Measurements from ENCODE around the gene PNPLA5. TPM values are rescaled to one million over a fixed set of nuclear protein-coding genes. Genes with fewer than 3 reads are reported as not detected.

PNPLA5 gene
- total RNA-seq, 2 experiments from 2014 or later, result not detected

DNA sequence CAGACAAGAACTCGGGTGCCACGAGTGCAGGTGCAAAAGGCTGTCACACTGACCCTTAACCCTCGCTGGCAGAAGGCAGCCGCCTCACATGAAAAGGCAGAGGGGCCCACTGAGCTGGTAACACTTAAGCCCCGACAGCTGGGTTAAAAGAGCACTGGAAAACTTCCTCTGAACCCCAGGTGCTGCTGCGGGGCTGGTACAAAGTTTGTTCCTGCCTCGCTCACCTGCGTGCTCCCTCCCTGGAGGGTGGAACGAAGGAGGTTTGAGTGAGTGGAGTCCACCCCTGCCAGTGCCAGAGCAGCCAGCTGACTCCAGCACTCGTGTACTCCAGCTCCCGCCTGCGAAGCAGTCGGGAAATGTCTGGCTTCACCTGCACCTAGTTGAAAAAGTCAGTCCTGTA is 42.1 kb downstream of the PNPLA5 start:
- ATAC-seq (ENCODE audit: poor library complexity) (no peak), DNase-seq (peak in 1 of 14 experiments; percentile 27)
- H3K4me3 Mint-ChIP-seq, result no peak overlapping the region
- ChIA-PET CTCF (no interaction called here), POLR2A (no interaction called here)
- no peaks in the 10 kb centered on the region for H3K4me1 ChIP-seq (ENCODE audit: insufficient read depth, low read length)
- H3K27me3 ChIP-seq (ENCODE audit: control insufficient read depth in 1 of 2, insufficient read depth in 2 of 2, low read length in 2 of 2), result peaks cover 7 to 8% of the 10 kb centered on the region in 2 experiments
- no peaks in the 10 kb centered on the region for H3K36me3 ChIP-seq (ENCODE audit: insufficient read depth, low read length)
- intact Hi-C loops (cut with DNase I, micrococcal nuclease), result no loop called here
- no peaks in the 10 kb centered on the region for H3K4me1 Mint-ChIP-seq (ENCODE audit: low read depth)
- TF ChIP-seq, protein P1, sequence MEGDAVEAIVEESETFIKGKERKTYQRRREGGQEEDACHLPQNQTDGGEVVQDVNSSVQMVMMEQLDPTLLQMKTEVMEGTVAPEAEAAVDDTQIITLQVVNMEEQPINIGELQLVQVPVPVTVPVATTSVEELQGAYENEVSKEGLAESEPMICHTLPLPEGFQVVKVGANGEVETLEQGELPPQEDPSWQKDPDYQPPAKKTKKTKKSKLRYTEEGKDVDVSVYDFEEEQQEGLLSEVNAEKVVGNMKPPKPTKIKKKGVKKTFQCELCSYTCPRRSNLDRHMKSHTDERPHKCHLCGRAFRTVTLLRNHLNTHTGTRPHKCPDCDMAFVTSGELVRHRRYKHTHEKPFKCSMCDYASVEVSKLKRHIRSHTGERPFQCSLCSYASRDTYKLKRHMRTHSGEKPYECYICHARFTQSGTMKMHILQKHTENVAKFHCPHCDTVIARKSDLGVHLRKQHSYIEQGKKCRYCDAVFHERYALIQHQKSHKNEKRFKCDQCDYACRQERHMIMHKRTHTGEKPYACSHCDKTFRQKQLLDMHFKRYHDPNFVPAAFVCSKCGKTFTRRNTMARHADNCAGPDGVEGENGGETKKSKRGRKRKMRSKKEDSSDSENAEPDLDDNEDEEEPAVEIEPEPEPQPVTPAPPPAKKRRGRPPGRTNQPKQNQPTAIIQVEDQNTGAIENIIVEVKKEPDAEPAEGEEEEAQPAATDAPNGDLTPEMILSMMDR (IDR thresholded peaks at IDR 0.05), result no peak
- H3K27ac Mint-ChIP-seq, result no peak overlapping the region
- H3K9me3 ChIP-seq (ENCODE audit: control insufficient read depth in 1 of 2, insufficient read depth in 1 of 2, low read length in 2 of 2), result peaks cover 0 to 11% of the 10 kb centered on the region in 2 experiments
- peaks cover 38% of the 10 kb centered on the region for H3K27me3 Mint-ChIP-seq
- H3K4me3 ChIP-seq (ENCODE audit: low read length), result no peak overlapping the region
- H3K36me3 Mint-ChIP-seq (ENCODE audit: low read depth), result no peaks in the 10 kb centered on the region
- no peaks in the 10 kb centered on the region for H3K9me3 Mint-ChIP-seq
- no peak overlapping the region for H3K27ac ChIP-seq (ENCODE audit: low read depth in 1 of 2, low read length in 2 of 2)

DNA sequence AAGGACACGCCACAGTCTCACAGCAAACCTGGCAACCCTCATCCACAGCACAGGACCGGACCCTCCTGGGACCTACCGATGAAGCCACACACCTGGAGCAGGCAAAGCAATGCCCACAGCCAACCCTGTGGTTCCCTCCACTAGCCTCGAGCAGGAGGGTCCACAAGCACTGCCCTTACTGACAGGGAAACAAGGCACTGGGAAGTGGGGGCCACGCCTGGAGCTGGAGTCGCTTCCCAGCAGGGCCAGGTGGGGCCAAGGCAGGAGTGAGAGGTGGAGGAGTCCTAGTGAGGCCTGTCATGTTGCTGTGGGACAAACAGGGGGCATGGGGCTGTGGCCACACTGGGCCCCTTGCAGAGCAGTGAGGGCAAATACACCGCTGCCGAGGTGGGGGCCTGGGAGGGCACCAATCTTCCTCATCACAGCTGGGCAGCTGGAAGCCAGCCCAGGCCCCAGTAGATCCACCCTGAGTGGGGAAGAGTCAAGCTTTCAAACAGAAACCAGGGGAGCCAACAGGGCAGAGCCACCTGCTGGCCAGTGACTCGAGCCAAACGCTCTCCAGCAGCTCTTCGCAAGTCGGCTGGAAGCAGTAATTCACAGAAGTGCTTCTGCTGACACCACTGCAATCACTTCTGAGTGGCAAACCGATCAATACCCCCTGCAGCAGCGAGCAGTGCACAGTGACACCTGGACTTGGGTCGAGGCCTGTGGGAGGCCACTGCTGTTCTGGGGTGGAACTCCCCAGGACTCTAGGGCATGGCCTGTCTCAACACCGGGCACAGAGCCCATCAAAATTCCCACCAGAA is 43.2 kb downstream of the PNPLA5 start:
- no peaks in the 10 kb centered on the region for H3K36me3 ChIP-seq (ENCODE audit: insufficient read depth, low read length)
- no peaks in the 10 kb centered on the region for H3K4me1 ChIP-seq (ENCODE audit: insufficient read depth, low read length)
- Mint-ChIP-seq H3K36me3 (ENCODE audit: low read depth) (no peaks in the 10 kb centered on the region), H3K9me3 (no peaks in the 10 kb centered on the region), H3K4me1 (ENCODE audit: low read depth) (no peaks in the 10 kb centered on the region), H3K27me3 (peaks cover 33% of the 10 kb centered on the region), H3K27ac (no peak overlapping the region), H3K4me3 (no peak overlapping the region)
- ATAC-seq (ENCODE audit: poor library complexity), result no peak
- H3K27me3 ChIP-seq (ENCODE audit: control insufficient read depth in 1 of 2, insufficient read depth in 2 of 2, low read length in 2 of 2), result peaks cover 7 to 8% of the 10 kb centered on the region in 2 experiments
- CTCF ChIA-PET, result no interaction called here
- H3K4me3 ChIP-seq (ENCODE audit: low read length), result no peak overlapping the region
- peak in 1 of 14 experiments; percentile 25 for DNase-seq
- POLR2A ChIA-PET, result no interaction called here
- intact Hi-C loops (cut with DNase I, micrococcal nuclease), result no loop called here
- TF ChIP-seq, protein P1 (IDR thresholded peaks at IDR 0.05), result no peak
- H3K9me3 ChIP-seq (ENCODE audit: control insufficient read depth in 1 of 2, insufficient read depth in 1 of 2, low read length in 2 of 2), result peaks cover 0 to under 1% of the 10 kb centered on the region in 2 experiments
- H3K27ac ChIP-seq (ENCODE audit: low read depth in 1 of 2, low read length in 2 of 2), result no peak overlapping the region

DNA sequence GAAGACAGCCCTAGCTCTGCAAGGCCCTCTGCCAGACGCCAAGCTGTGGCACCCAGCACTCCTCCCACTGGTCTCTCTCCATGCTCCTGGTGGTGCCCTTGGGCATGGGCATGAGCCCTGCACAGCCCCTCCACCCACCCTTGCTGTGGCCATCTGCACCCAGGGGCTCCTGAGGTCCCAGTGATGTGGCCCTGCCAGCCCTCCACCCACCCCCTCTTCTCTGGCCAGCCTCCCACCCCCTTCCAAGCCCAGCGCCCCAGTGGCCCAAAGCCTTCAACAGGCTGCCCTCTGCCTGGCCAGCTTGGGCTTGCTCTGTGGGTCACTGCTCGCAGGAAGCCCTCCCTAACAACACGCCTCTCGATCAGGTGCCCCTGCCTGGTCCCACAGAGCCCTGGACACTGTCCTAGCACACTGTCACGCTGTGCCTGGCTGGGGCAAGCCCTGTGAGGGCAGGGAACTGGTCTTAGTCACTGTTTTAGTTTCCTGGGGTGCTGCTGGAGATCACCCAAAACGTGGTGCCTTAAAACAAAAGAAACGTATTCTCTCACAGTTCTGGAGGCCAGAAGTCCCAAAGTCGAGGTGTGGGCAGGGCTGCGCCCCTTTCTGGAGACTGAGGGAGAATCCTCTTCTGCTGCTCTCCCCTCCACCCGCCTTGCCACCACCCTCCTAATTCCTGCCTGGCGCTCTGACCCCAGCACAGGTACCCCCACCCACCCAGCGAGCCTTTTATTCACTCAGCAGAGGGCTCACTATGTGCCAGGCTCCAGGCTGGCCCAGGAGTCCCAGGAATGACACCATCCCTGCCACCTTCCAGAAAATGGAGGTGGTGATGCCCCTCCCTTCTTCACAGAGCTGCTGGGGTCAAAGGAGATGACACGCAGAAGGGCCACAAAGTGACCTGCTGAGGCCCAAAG is 44.2 kb downstream of the PNPLA5 start:
- no peaks in the 10 kb centered on the region for H3K4me1 Mint-ChIP-seq (ENCODE audit: low read depth)
- POLR2A ChIA-PET, result no interaction called here
- H3K4me3 ChIP-seq (ENCODE audit: low read length), result no peak overlapping the region
- DNase-seq, result peak in 1 of 14 experiments; percentile 23
- peaks cover 4 to 7% of the 10 kb centered on the region in 2 experiments for H3K27me3 ChIP-seq (ENCODE audit: control insufficient read depth in 1 of 2, insufficient read depth in 2 of 2, low read length in 2 of 2)
- H3K9me3 Mint-ChIP-seq, result no peaks in the 10 kb centered on the region
- TF ChIP-seq, protein P1 (IDR thresholded peaks at IDR 0.05), result no peak
- H3K4me3 Mint-ChIP-seq, result no peak overlapping the region
- CTCF ChIA-PET, result no interaction called here
- no peaks in the 10 kb centered on the region for H3K9me3 ChIP-seq (ENCODE audit: control insufficient read depth in 1 of 2, insufficient read depth in 1 of 2, low read length in 2 of 2)
- peaks cover 27% of the 10 kb centered on the region for H3K27me3 Mint-ChIP-seq
- H3K4me1 ChIP-seq (ENCODE audit: insufficient read depth, low read length), result no peaks in the 10 kb centered on the region
- no peak overlapping the region for H3K27ac ChIP-seq (ENCODE audit: low read depth in 1 of 2, low read length in 2 of 2)
- intact Hi-C loops (cut with DNase I, micrococcal nuclease), result no loop called here
- ATAC-seq (ENCODE audit: poor library complexity), result no peak
- no peaks in the 10 kb centered on the region for H3K36me3 ChIP-seq (ENCODE audit: insufficient read depth, low read length)
- H3K36me3 Mint-ChIP-seq (ENCODE audit: low read depth), result no peaks in the 10 kb centered on the region
- no peak overlapping the region for H3K27ac Mint-ChIP-seq
